ENCODE measurements around the gene NCK2.
"Not testable (repeated sequence)": the region's sequence is repeated elsewhere in the genome, so short reads cannot be mapped to it uniquely, and the experiment has no call there.

NCK2 gene

GRCh38 chr2:105756435-105756834 is 11.7 kb downstream of the NCK2 start:
- DNase-seq (ENCODE audit: low spot score): no peak

GRCh38 chr2:105756865-105757264 is 12.2 kb downstream of the NCK2 start:
- DNase-seq (ENCODE audit: low spot score): not testable (repeated sequence)

- DNase-seq (ENCODE audit: low spot score): no peak
Measured at GRCh38 chr2:105757433-105757832, 12.7 kb downstream of the NCK2 start.

GRCh38 chr2:105760191-105760590 is 15.5 kb downstream of the NCK2 start:
- no peak for DNase-seq (ENCODE audit: low spot score)

GRCh38 chr2:105760639-105761337 is 16.1 kb downstream of the NCK2 start:
- no peak for DNase-seq (ENCODE audit: low spot score)

- DNase-seq (ENCODE audit: low spot score): no peak
Measured at GRCh38 chr2:105761931-105762515, 17.3 kb downstream of the NCK2 start.

GRCh38 chr2:105763076-105763475 is 18.4 kb downstream of the NCK2 start:
- DNase-seq (ENCODE audit: low spot score): no peak

- DNase-seq (ENCODE audit: low spot score): no peak
Measured at GRCh38 chr2:105764059-105764458, 19.3 kb downstream of the NCK2 start.

GRCh38 chr2:105765415-105766299 is 20.9 kb downstream of the NCK2 start:
- no peak for DNase-seq (ENCODE audit: low spot score)

- DNase-seq (ENCODE audit: low spot score): no peak
Measured at GRCh38 chr2:105766300-105766866, 21.7 kb downstream of the NCK2 start.

GRCh38 chr2:105768176-105768575 is 23.5 kb downstream of the NCK2 start:
- no peak for DNase-seq (ENCODE audit: low spot score)

GRCh38 chr2:105768961-105769452 is 24.3 kb downstream of the NCK2 start:
- DNase-seq (ENCODE audit: low spot score): no peak

GRCh38 chr2:105769504-105769903 is 24.8 kb downstream of the NCK2 start:
- DNase-seq (ENCODE audit: low spot score): no peak

- no peak for DNase-seq (ENCODE audit: low spot score)
Measured at GRCh38 chr2:105770149-105770548, 25.4 kb downstream of the NCK2 start.

GRCh38 chr2:105771291-105771690 is 26.6 kb downstream of the NCK2 start:
- not testable (repeated sequence) for DNase-seq (ENCODE audit: low spot score)

- no peak for DNase-seq (ENCODE audit: low spot score)
Measured at GRCh38 chr2:105771836-105772235, 27.1 kb downstream of the NCK2 start.

GRCh38 chr2:105772362-105772761 is 27.6 kb downstream of the NCK2 start:
- DNase-seq (ENCODE audit: low spot score): no peak

GRCh38 chr2:105773568-105773967 is 28.9 kb downstream of the NCK2 start:
- DNase-seq (ENCODE audit: low spot score): no peak

GRCh38 chr2:105774781-105775337 is 30.1 kb downstream of the NCK2 start:
- DNase-seq (ENCODE audit: low spot score): no peak

- DNase-seq (ENCODE audit: low spot score): no peak
Measured at GRCh38 chr2:105775809-105776559, 31.3 kb downstream of the NCK2 start.

GRCh38 chr2:105776560-105776928 is 31.8 kb downstream of the NCK2 start:
- no peak for DNase-seq (ENCODE audit: low spot score)
